Stimulated activated CD8-positive, alpha-beta memory T cell treated with anti-CD3 and anti-CD28 coated beads, Interleukin-12 subunit alpha, Interleukin-12 subunit beta, amount 100 ng/mL, for 4 hours (primary cell): ENCODE measurements around the gene PPP1R3E.

Source experiments
- DNase-seq: peaks from one replicate; pipeline ENCODE4 v3.0.0-alpha.2; 2020; ENCODE audit warnings: low read depth

The PPP1R3E gene

GRCh38 chr14:23322568-23323517 lies 20.2 kb upstream of the PPP1R3E start:
- no peak for DNase-seq

GRCh38 chr14:23321572-23322547 lies 19.2 kb upstream of the PPP1R3E start:
- no peak for DNase-seq

GRCh38 chr14:23320584-23321571 lies 18.2 kb upstream of the PPP1R3E start, which contains the start of gene PABPN1:
PABPN1 (plus strand) TSS chr14:23321457; CDS start chr14:23321470, 13 bp downstream.
- DNase-seq, result peak; percentile 92

GRCh38 chr14:23319746-23320583 lies 17.3 kb upstream of the PPP1R3E start:
- no peak for DNase-seq

GRCh38 chr14:23316300-23316699 lies 13.6 kb upstream of the PPP1R3E start:
- DNase-seq, result no peak

GRCh38 chr14:23310546-23310945 lies 7.9 kb upstream of the PPP1R3E start:
- no peak for DNase-seq

GRCh38 chr14:23308721-23309445 lies 6.2 kb upstream of the PPP1R3E start:
- DNase-seq, result no peak

- DNase-seq, result no peak
Measured at GRCh38 chr14:23307687-23308644, 5.3 kb upstream of the PPP1R3E start.

GRCh38 chr14:23307146-23307530 lies 4.5 kb upstream of the PPP1R3E start:
- DNase-seq, result no peak

- DNase-seq, result no peak
Measured at GRCh38 chr14:23306412-23307145, 3.9 kb upstream of the PPP1R3E start, which contains the start of gene BCL2L2. BCL2L2 (plus strand) TSS chr14:23306833; CDS start chr14:23307768, 935 bp downstream.

GRCh38 chr14:23301969-23302289 lies 730 bp downstream of the PPP1R3E start:
- no peak for DNase-seq

- peak; percentile 98 for DNase-seq
Measured at GRCh38 chr14:23301288-23301968, 1.2 kb downstream of the PPP1R3E start.

GRCh38 chr14:23300687-23301223 lies 1.9 kb downstream of the PPP1R3E start:
- no peak for DNase-seq

GRCh38 chr14:23299986-23300686 lies 2.5 kb downstream of the PPP1R3E start:
- no peak for DNase-seq

- DNase-seq, result no peak
Measured at GRCh38 chr14:23299211-23299957, 3.3 kb downstream of the PPP1R3E start.
